HG02678 (cell line): Measurements from ENCODE around the gene RC3H2.

Source experiments
- ATAC-seq: cut with Tn5 transposase; IDR thresholded peaks from one replicate; pipeline ENCODE4 v1.9.1; 2021; ENCODE audit warnings: mild to moderate bottlenecking, moderate library complexity; ENCODE audit not compliant: unreplicated experiment

The RC3H2 gene, protein sequence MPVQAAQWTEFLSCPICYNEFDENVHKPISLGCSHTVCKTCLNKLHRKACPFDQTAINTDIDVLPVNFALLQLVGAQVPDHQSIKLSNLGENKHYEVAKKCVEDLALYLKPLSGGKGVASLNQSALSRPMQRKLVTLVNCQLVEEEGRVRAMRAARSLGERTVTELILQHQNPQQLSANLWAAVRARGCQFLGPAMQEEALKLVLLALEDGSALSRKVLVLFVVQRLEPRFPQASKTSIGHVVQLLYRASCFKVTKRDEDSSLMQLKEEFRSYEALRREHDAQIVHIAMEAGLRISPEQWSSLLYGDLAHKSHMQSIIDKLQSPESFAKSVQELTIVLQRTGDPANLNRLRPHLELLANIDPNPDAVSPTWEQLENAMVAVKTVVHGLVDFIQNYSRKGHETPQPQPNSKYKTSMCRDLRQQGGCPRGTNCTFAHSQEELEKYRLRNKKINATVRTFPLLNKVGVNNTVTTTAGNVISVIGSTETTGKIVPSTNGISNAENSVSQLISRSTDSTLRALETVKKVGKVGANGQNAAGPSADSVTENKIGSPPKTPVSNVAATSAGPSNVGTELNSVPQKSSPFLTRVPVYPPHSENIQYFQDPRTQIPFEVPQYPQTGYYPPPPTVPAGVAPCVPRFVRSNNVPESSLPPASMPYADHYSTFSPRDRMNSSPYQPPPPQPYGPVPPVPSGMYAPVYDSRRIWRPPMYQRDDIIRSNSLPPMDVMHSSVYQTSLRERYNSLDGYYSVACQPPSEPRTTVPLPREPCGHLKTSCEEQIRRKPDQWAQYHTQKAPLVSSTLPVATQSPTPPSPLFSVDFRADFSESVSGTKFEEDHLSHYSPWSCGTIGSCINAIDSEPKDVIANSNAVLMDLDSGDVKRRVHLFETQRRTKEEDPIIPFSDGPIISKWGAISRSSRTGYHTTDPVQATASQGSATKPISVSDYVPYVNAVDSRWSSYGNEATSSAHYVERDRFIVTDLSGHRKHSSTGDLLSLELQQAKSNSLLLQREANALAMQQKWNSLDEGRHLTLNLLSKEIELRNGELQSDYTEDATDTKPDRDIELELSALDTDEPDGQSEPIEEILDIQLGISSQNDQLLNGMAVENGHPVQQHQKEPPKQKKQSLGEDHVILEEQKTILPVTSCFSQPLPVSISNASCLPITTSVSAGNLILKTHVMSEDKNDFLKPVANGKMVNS

DNA sequence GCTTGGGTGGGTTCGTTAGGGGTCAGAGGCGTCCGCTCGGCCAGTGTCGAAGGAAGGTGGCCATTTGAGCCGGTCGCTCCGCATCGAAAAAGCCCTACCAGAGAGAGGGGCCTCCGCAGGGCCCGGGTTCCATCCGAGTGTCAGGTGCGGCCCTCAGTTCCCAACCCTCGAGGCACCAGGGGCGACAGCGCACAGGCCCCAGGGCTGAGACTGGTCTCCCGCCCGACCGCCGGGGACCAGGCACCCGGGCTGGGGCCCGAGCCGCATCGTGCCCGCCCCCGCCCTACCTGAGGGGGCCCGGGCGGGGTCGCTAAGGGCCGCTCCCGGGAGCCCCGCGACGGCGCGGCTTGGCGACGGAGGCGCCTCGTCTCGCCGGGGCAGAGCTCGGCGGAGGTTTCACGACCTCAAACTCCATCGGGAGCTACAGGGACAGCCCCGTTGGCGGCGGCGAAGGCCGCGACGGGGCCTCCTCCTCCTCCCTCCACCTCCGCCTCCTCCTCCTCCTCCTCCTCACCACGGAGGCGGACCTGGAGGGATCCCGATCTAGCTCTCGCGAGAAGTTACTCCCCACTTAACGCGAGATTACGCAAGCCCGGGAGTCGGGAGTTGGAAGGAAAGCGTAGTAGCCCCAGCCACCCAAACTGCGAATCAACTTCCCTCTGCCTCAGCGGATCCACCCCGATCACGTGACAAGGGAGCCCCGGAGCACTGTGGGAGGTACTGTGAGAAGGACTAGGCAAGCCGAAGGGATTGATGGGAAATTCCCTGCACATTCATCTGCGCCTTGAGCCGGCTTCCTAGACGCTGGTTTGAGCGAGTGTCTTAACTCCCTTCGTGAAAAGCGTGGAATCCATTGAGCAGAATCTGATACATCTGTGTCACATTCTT, at the start of gene RC3H2:
Gene RC3H2 (minus strand): TSS at position 537 of the 888 bp plus-strand sequence. CDS start 7,850 bp downstream, outside the sequence.
- peak; percentile 83 for ATAC-seq

DNA sequence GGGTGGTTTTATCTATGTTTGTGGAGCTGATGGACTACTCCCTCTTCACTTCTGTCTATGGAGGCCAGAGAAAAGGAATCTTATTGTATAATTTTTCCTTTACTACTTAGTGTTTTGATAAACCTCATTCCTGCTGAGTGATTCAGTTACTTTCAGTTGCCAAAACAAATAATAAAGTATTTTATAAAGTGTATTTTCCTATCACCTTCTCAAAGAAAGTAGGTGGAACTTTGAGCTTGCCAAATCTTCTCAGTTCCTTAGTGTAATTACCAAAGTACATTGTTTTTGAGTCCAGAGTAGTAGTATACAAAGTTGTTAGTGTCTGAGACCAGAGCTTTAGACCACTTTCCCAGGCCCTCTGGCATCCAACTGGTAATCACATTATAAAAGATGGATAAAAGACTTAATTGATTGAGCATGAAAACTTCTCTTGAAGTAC, 49.1 kb upstream of the RC3H2 start:
- no peak for ATAC-seq

DNA sequence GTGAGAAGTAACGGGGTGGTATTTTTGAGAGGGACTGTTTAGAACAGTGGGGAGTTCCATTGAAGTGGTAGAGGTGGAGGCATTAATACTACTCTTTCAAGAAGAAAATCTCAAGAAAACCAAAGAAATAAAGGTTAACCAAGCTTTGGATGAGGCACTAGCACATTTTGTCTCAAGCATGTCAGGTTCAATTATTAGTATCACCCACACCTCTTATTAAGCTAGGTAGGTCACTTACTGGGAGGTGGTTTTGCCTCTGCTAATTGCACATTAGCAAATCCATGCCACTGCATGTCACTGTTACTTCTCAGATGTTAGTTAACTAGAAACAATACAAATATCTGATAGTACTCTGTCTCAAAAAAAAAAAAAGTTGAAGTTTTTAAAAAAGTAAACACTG, 45.9 kb upstream of the RC3H2 start:
- no peak for ATAC-seq

DNA sequence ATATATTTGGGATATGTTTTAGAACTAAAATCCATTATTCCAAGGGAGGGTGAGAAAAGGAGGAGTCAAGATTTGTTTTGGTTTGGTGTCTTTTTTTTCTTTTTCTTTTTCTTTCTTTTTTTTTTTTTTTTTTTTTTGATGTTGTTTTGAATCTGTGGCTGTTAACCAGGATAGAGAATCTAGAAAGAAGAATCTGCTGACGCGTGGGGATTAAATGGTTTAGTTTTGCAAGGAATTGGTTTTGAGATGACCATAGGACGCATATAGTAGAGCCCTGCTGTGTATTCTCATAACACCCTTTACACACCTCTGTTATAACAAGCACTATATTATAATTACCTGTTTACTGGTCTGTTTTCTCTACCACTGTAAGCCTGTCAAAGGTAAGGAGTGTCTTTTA, 45.1 kb upstream of the RC3H2 start:
- ATAC-seq, result no peak

DNA sequence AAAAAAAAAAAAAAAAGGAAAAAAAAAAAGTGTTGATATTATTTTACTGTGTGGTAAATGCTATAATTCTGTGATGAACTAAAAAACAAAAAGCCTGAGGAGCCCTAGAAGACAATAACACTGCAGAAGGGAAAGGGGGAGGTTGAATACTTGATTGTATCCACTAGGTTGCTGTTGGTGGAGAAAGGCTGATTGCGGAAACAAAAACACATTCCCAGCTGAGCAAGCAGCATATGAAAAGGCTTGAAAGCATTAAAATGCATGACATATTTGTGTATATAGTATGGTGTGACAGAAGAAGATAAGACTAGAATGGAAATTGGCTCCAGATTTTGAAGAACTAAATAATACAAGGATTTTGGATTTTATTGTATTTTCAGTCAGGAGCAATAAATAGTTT, 44.5 kb upstream of the RC3H2 start:
- no peak for ATAC-seq

DNA sequence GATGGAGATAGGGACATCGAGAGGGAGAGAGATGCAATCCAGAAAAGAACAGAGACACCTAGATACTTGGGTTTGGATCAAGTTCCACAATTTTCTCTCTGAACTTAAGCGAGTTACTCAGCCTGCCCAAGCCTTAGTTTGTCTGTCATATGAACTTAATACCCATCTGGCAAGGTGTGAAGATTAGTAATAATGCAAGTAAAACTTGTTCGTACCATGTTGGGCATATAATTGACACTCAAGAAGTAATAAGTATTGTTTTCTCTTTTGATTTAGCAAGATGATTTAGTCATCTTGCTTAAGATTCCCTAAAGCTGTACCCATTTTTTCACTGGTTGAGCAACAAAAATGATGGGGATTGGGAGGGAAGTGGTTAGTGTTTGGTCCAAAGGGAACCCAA, 43.2 kb upstream of the RC3H2 start:
- no peak for ATAC-seq

DNA sequence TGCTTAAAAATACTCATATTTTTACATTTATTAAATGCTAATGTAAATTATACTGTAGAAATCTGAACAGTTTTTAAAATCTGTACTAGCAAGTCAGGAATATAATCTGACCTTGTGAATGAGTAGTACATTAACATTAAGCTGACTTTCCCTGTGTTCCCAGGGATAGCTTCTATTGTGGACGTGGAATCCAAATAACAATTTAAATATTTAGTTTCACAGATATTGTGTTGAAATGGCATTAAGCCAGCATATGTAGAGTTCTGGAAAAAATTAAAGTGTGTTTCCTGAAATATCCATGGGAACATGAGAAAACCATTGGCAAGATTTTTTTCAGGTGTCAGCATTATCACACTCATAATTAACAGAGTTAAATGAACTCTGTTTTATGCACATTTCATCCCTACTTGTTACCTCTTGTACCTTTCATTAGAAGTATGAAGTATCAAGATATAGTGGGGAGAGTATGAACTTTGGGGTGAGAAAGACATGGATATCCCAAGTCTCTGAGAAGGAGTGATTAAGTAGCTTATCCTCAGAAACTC, 41.4 kb upstream of the RC3H2 start:
- no peak for ATAC-seq

DNA sequence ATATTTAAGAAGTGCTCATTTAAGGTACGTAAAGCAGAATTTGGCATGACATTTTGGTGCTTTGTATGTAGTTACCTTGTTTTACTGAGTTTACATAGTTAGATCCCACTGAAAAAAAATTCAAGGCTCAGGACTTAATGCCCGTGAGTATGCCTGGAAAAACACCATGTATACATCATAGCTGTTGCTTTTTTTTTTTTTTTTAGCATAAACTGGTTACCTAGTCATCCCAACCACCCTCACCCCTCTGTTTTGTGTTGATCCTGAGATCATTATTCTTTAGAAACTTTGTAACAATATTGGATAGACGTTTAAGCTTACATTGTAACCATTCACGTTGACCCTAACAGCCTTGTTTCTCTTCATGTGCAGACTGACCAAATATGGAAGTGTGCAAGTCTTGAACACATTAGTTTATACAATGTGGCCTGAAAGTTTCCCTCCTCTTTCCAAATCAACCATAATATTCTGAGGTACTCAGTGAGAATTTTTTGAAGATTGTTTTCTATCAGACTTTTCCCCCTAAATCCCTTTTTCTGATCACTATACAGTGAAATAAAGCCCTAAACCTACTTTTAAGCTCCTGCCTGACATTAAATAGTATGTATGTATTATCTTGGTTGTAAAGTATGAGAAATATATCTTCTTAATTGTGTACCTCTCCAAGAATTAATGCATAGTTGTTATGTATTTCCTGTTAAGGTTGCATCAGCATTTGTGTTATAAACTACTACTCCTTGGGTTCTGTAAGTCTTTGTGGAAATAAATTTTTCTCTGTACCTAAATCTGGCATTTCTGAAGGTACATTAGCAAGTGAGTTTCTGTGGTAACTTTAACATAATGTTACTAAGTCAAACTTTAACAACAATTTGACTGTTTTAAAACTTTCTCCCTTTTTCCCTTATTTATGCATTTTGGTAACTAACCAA, 40.1 kb upstream of the RC3H2 start:
- no peak for ATAC-seq

DNA sequence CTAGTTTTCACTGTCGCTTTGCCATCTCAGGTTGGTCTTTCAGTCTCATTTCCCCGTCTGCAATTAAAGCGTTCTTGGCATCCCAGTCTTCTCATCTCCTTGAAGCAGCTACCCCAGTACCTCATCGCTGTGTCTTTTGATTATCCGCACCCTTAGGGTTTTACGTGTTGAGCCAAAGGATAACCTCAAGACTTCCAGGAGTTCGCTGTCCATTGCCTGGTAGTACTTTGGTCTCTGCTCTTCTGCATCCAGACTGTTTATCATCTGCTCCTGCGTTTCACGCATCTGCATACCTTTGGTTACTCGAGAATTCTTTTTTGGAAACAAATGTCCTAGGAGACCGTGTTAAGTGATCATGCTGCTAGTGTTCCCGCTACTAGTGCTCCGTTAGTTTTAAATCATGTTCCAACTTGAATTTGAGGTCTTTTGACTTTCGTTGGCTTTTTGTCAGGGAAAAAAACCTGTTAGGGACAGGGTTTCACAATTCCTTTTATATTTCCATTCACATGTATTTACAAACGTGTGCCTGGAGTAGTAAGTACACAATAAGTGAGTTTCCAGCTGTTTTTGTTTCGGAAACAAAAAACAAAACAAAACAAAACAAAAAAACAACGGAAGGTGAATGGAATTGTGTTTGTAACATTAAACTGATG, 36.5 kb upstream of the RC3H2 start:
- no peak for ATAC-seq

DNA sequence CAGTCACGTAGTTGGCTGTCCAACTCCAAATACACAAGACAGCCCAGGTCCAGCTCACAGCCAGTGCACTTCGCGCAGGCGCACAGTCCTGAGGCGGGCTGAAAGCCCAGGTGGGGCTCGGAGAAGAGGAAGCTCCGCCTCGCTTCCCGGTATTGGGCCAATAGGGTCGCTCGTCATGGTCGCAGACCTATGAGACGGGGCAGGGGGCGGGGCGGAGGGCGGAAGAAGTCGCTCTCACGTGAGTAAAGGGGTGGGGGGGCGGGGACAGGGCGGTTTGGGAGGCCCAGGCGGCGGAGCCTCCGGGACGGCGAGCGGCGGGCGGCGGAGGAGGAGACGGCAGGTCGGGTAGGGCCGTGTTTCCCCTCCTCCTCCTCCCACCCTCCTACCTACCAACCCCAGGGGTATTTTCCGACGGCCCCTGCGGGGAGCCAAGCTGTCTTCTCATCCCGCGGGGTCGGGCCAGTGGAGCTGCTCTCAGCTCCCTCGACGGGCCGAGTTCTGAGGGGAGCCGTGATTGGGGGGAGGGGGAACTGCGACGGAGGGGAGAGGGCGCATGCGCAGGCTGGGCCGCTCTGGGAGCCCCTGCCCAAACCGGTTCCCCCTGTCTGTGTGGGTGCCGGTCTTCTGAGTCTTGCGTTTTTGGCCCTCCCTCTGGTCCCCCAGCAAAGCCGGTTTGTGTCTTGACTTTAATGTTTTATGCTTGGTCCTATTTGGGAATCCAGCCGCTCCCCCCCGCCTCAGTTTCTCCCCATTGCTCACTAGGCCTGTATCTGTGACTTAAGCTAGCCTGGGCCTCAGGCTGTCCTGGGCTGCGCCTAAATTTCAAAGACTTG, 35.8 kb upstream of the RC3H2 start, which contains the start of gene RABGAP1:
Gene RABGAP1 (plus strand): TSS at position 272 of the 833 bp plus-strand sequence. CDS start 16,040 bp downstream, outside the sequence.
- peak; percentile 98 for ATAC-seq

DNA sequence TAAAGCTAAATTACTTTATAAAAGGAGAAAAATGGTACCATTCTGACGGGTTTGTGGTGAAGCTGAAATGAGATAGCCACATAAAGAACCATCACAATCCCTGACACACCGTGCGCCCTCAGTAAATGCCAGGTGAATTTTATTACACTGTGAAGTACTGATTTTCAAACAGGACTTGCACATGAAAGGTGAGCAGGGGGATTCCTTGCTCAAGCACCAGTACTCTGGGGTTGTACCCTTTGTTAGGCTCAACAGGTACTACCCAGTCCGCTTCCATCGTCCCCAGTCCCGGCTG, 35.2 kb upstream of the RC3H2 start:
- no peak for ATAC-seq

DNA sequence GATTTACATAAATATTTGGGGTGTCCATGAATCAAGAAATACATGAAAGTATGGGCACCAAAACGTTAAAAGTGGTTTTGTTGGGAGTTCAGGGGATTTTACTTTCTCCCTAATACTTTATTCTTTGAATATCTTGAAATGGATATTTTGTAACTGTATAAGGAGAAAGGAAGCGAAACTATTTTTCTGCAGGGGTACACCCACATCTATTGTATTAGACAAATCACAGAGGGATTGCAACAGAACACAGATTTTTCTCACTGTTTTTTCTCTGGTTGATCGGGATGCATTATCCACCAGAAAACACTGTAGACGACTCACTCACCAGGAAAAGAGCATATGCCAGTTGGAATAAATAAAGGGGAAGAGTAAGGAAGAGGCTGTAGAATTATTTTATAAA, 34.4 kb upstream of the RC3H2 start:
- ATAC-seq, result no peak

DNA sequence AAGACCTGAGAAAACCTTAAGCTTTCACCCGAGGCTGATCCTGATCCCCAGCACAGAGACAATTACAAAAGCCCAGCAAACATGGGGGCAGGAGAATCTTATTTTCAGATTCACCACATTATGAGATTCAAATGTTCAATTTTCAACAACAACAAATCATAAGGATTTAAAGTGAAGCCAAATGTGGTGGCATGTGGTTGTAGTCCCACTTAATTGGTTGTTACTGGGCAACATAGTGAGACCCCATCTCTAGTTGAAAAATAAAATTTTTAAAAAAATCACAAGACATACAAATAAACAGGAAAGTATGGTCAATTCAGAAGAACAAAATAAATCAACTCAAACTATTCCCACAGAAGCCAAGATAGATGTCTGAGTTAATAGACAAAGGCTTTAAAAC, 31.7 kb upstream of the RC3H2 start:
- ATAC-seq, result no peak

DNA sequence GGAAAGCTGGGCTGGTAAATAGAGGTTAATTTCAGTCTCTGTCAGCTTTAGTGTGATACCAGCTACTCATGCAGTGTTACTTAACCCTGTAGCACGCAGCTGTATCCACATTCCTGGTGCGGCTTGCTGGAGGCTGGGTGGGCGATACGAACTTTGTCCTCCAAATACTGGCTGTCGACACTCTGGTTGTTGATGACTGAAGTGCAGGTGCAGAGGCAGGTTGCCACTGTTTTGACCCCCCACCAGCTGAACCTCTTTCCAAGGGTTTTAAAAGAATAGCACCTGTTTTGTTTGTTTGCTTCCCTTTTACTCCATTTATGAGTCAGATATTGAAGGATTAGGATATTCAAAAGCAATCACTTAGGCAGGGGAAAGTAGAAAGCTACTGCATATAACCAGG, 31.3 kb upstream of the RC3H2 start:
- ATAC-seq, result no peak

DNA sequence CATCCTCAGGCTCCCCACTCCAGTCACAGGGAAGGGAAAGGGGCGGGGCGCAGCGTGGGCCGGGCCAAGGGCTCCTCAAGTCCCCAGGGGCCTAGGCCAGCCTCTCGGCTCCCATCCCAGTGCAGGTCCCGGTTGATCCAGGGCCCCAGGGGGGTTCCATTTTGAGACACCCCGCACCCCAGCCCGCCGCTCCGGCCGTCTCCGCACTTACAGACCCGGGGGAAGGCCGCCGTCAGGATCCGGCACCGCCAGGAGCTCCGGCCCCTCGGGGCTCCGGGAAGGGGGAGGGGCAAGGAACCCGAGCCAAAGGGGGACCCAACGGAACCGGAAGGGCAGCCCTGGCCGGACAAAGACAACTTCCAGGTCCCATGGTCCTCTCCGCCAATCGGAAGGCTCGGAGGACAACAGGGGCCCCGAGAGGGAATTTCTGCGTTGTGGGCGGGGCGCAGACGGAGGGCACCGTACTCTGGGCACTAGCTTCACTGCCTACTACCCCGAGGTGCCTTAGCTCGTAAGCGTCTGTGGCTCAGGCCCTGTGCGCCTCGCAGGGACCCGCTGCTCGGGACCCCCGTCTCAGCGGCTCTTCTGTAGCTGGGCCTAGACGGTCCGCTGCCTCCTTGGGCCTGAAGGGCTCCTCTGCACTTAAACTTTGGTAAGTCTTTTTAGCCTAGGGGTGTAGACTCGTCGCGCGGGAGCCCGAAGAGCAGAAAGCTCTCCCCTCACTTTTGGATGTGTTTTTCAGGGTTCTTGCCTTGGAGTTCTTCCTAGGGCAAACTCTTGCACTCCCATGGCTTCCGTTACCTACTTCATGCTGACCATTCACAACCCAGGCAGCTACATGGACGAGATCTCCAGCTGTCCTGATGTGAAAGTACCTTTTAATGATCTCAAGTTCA, 26.3 kb upstream of the RC3H2 start, which contains the start of gene ZBTB26:
Gene ZBTB26 (minus strand): TSS at position 287 of the 896 bp plus-strand sequence. CDS start 11,578 bp downstream, outside the sequence.
- peak; percentile 98 for ATAC-seq

DNA sequence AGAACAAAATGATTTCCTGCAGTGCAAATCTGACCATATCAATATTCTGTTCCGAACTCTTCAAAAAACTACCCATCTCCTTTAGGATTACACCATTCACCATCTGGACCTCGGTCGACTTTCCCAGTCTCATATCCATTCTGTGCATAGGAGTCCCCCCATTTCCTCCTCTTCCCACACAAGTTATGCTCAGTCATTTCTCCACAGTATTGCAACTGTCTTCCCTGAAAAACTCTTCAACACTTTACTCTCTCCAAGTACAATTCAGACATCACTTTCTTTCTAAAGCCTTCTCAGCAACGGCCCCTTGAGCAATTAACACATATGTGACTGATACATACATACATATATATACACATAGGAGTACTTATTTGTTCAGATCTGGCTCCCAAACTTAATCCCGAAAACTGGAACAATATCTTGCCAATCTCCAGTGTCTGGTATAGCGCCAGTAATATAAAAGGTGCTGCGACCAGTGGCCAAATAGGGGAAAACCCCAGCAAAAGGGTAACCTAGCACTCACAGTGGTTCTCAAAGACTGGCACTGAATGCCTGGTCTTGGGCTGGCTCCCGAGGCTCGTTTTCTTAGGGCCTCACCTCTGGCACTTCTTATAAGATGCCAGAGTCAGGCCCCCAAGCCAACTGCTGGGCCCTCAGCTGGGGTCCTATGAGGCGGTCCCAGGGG, 25.5 kb upstream of the RC3H2 start:
- ATAC-seq, result peak; percentile 17
